GM12878 (cell line): ENCODE measurements around the gene MYCBP. TPM values are rescaled to one million over a fixed set of nuclear protein-coding genes. Genes with fewer than 3 reads are reported as not detected.

Experiments used
- ATAC-seq: fragments of 200-7000 bp; cut with Tn5 transposase; 3 replicates; pipeline ENCODE4 v1.9.1; 2020; ENCODE audit warnings: mild to moderate bottlenecking, moderate library complexity
- BruUV-seq: library from RNA; stranded (reverse); fragments of 400-500 nt; replicated peaks from 2 replicates; lab custom pipeline; 2021; lab: Mats Ljungman, UMichigan
- CTCF ChIA-PET: fragments of 300-600 bp; sonication (Branson Sonifier 250); formaldehyde crosslinking; extraction: SDS; loops from one replicate; lab custom pipeline; 2021; ENCODE audit warnings: inconsistent platforms; lab: Yijun Ruan, JAX
- POLR2A ChIA-PET: fragments of 350-600 bp; formaldehyde crosslinking; extraction: SDS; loops from one replicate; lab custom pipeline; 2021; ENCODE audit warnings: inconsistent platforms; lab: Charles Lee
- RAD21 ChIA-PET: fragments of 300-600 bp; sonication (Branson Sonifier 250); formaldehyde crosslinking; loops from one replicate; lab custom pipeline; 2023; ENCODE audit warnings: antibody characterized with exemption; ENCODE audit not compliant: unreplicated experiment; lab: Charles Lee
- SMC1A ChIA-PET: fragments of 300-600 bp; sonication (Branson Sonifier 250); formaldehyde crosslinking; loops from one replicate; lab custom pipeline; 2023; ENCODE audit not compliant: unreplicated experiment, uncharacterized antibody; lab: Charles Lee
- DNase-seq: peaks from one replicate; pipeline ENCODE4 v3.0.0-alpha.2; 2011; ENCODE audit warnings: low read depth, low spot score
- FAIRE-seq: peaks from 3 replicates; lab custom pipeline; 2011; peaks lifted over from hg19 to GRCh38; lab: Jason Lieb, UNC
- H2AFZ ChIP-seq: 2 replicates; pipeline ENCODE4 v1.6.0; 2011; ENCODE audit warnings: low read depth, low read length, control low read depth; ENCODE audit not compliant: control insufficient read depth
- H3K27ac ChIP-seq: 2 replicates; pipeline ENCODE4 v1.5.1; 2011; ENCODE audit warnings: control low read depth; ENCODE audit not compliant: control insufficient read depth, insufficient read depth
- H3K27me3 ChIP-seq, 2 experiments: replicated peaks in 1 of 2; 2 replicates each; pipeline versions ENCODE4 v1.6.0 to v1.6.1; 2011; ENCODE audit warnings: low read length in 1 of 2; ENCODE audit not compliant: control insufficient read depth in 2 of 2, insufficient read depth in 2 of 2
- H3K36me3 ChIP-seq, 2 experiments: 2 replicates each; pipeline ENCODE4 v1.5.1; 2011; ENCODE audit warnings: low read length in 1 of 2; ENCODE audit not compliant: control insufficient read depth in 2 of 2, insufficient read depth in 2 of 2
- H3K4me1 ChIP-seq: 2 replicates; pipeline ENCODE4 v1.6.1; 2011; ENCODE audit warnings: mild to moderate bottlenecking, low read length, moderate library complexity, mixed read lengths; ENCODE audit not compliant: control insufficient read depth, insufficient read depth
- H3K4me2 ChIP-seq: 2 replicates; pipeline ENCODE4 v1.6.0; 2011; ENCODE audit warnings: control low read depth; ENCODE audit not compliant: control insufficient read depth, insufficient read depth
- H3K4me3 ChIP-seq: fragments of 200-600 bp; sonication (generic); 2 replicates; pipeline ENCODE4 v1.5.1; 2016
- H3K79me2 ChIP-seq: 2 replicates; pipeline ENCODE4 v1.6.0; 2011; ENCODE audit warnings: low read length; ENCODE audit not compliant: control insufficient read depth, insufficient read depth
- H3K9ac ChIP-seq: 2 replicates; pipeline ENCODE4 v1.8.0; 2011; ENCODE audit warnings: low read length, control low read depth, mixed read lengths; ENCODE audit not compliant: control insufficient read depth, insufficient read depth
- H3K9me3 ChIP-seq: replicated peaks from 3 replicates; pipeline ENCODE4 v1.5.1; 2011; ENCODE audit warnings: mild to moderate bottlenecking, low read length; ENCODE audit not compliant: control insufficient read depth, insufficient read depth
- H4K20me1 ChIP-seq: 2 replicates; pipeline ENCODE4 v1.6.0; 2011; ENCODE audit not compliant: control insufficient read depth, insufficient read depth
- CHD4 ChIP-seq: fragments of 200-600 bp; sonication (generic); IDR thresholded peaks from 2 replicates; pipeline ENCODE4 v1.6.1; 2016; ENCODE audit warnings: mild to moderate bottlenecking
- CTCF ChIP-seq, 3 experiments: IDR thresholded peaks in 2 of 3; conservative IDR thresholded peaks in 1 of 3; 2 replicates each; pipeline ENCODE4 v1.5.1; 2011; ENCODE audit warnings: low read depth in 3 of 3, low read length in 3 of 3, mild to moderate bottlenecking in 3 of 3, control low read depth in 2 of 3, moderate library complexity in 2 of 3, inconsistent platforms in 1 of 3, mixed read lengths in 1 of 3; ENCODE audit not compliant: control insufficient read depth in 2 of 3, insufficient read depth in 1 of 3; ENCODE audit errors: extremely low read depth in 1 of 3
- MTA2 ChIP-seq: fragments of 450-650 bp; IDR thresholded peaks from 2 replicates; pipeline ENCODE4 v1.6.1; 2016; ENCODE audit warnings: low read depth, mild to moderate bottlenecking, moderate library complexity
- NFYB ChIP-seq: IDR thresholded peaks from 2 replicates; pipeline ENCODE4 v1.6.1; 2011; ENCODE audit warnings: low read depth, mild to moderate bottlenecking, low read length, improper control_type of control experiment, moderate library complexity; ENCODE audit not compliant: insufficient read depth
- POLR2A ChIP-seq: IDR thresholded peaks from 2 replicates; pipeline ENCODE4 v1.6.1; 2011; ENCODE audit warnings: low read depth, mild to moderate bottlenecking, low read length
- REST ChIP-seq: IDR thresholded peaks from 2 replicates; pipeline ENCODE4 v1.6.1; 2012; ENCODE audit warnings: mild to moderate bottlenecking, low read depth, low read length
- SMC3 ChIP-seq: IDR thresholded peaks from 2 replicates; pipeline ENCODE4 v1.6.1; 2011; ENCODE audit warnings: low read length, improper control_type of control experiment, borderline replicate concordance
- ZBTB4 ChIP-seq: fragments of 450-650 bp; formaldehyde crosslinking; IDR thresholded peaks from 2 replicates; pipeline ENCODE4 v1.4.0; 2022; ENCODE audit warnings: mild to moderate bottlenecking, moderate library complexity
- WGBS: methylation state at CpG from one replicate; pipeline ENCODE4 v1.1.6; 2016; ENCODE audit warnings: low lambda C conversion rate; ENCODE audit not compliant: insufficient replicate concordance, insufficient coverage; ENCODE audit errors: missing lambda C conversion rate; 5-methylcytosine and 5-hydroxymethylcytosine counted together
- in situ Hi-C: fragments of 300-500 bp; cut with MboI; formaldehyde crosslinking; loops from 9 replicates; pipeline ENCODE4 v1.14.3; 2018; ENCODE audit warnings: mixed read lengths
- intact Hi-C: fragments of 100-400 bp; cut with micrococcal nuclease; formaldehyde crosslinking; loops from one replicate; pipeline ENCODE4 v1.14.2; 2022; ENCODE audit not compliant: unreplicated experiment
- polyA plus RNA-seq, 11 experiments: library from polyadenylated mRNA; depleted of rRNA in 4 of 11; unstranded in 6 of 11; stranded (reverse) in 5 of 11; fragments of >200 nt; fragmentation: Nextera tagmentation in 4 of 11; fragmentation: Illumina TruSeq in 1 of 11; extraction: Ambion mirVana in 4 of 11; extraction: Trizol in 1 of 11; gene quantifications; 1 replicate in 1 of 11; 2 replicates in 10 of 11; pipeline versions ENCODE4 v1.2.1 to v1.2.3, GENCODE V29; 2011 to 2016; ENCODE audit warnings: inconsistent platforms in 2 of 11, missing spikeins in 2 of 11, low read depth in 1 of 11
- total RNA-seq, 4 experiments: library from RNA; depleted of rRNA in 3 of 4; stranded (reverse); fragments of >200 nt in 3 of 4; fragmentation: Illumina TruSeq in 1 of 4; extraction: Trizol in 1 of 4; gene quantifications; 2 replicates each; pipeline versions ENCODE4 v1.2.1 to v1.2.3, GENCODE V29; 2013 to 2021

Gene MYCBP
- total and polyA plus RNA-seq, 10 of the 15 experiments (the other 5 are each of a cell fraction or from before 2014, with no cell fraction given): 26.1 to 210 (median 43.1) TPM

- Histone ChIP-seq H3K4me3 (no peak overlapping the region), H3K9ac (no peak overlapping the region), H3K4me1 (no peaks in the 10 kb centered on the region), H3K79me2 (no peaks in the 10 kb centered on the region), H3K9me3 (no peaks in the 10 kb centered on the region), H2AFZ (no peak overlapping the region), H3K27ac (no peak overlapping the region), H4K20me1 (no peaks in the 10 kb centered on the region), H3K27me3 (peaks cover 0 to 2% of the 10 kb centered on the region in 2 experiments; a peak in 2 of 4 replicates), H3K4me2 (no peak overlapping the region), H3K36me3 (peaks cover 0 to 7% of the 10 kb centered on the region in 2 experiments; a peak in 1 of 4 replicates)
- FAIRE-seq: peak; percentile 100
- intact Hi-C loops (loop anchor here (5.0 kb wide), 1 partner anchor 228 kb away; no protein-coding TSS in a partner anchor), in situ Hi-C loops (loop anchor here (25.0 kb wide), 1 partner anchor 948 kb away; no protein-coding TSS in a partner anchor)
- no TSS peak for BruUV-seq
- ATAC-seq: peak; percentile 98
- ChIA-PET CTCF (interaction anchor here (0.6 to 4.6 kb wide), 26 partner anchors 9 to 831 kb away, joined by 3 to 33 read pairs (median 4); no protein-coding TSS in a partner anchor), RAD21 (interaction anchor here (0.6 to 1.9 kb wide), 19 partner anchors 11 to 842 kb away, joined by 3 to 8 read pairs (median 4); no protein-coding TSS in a partner anchor), SMC1A (interaction anchor here (0.6 to 1.9 kb wide), 20 partner anchors 9 to 877 kb away, joined by 3 to 7 read pairs (median 3); partner anchors contain the start of gene NDUFS5), POLR2A (no interaction called here)
- 11% methylated on average over 3 of the region's 3 CpGs for WGBS
- peak; percentile 60 for DNase-seq
- TF ChIP-seq CHD4 (no peak), NFYB (no peak), POLR2A (no peak), SMC3 (peak; percentile 53; the same call in 1 of the 2 replicates), CTCF (IDR thresholded peaks at IDR 0.05 in 2 of 3, conservative IDR thresholded peaks at IDR 0.05 in 1 of 3; ENCODE audit: control insufficient read depth in 2 of 3, extremely low read depth in 1 of 3, insufficient read depth in 1 of 3, low read depth in 3 of 3, low read length in 3 of 3) (peak; percentile 68 to 86 (median 77)), REST (no peak), ZBTB4 (CRISPR knock-in tag) (no peak), MTA2 (no peak)
These were observed 38.0 kb downstream of the MYCBP start for GRCh38 chr1:38834937-38835827.
